Brain microvascular endothelial cell (primary cell): ENCODE data around the gene TUBGCP5.
"Not testable (repeated sequence)": the region's sequence is repeated elsewhere in the genome, so short reads cannot be mapped to it uniquely, and the experiment has no call there.

Source experiments
- DNase-seq: peaks from one replicate; pipeline ENCODE4 v3.0.0-alpha.2; 2020
- H3K27ac ChIP-seq: fragments of 250-450 bp; sonication (Bioruptor Pico); 2 replicates; pipeline ENCODE4 v1.5.1; 2020; ENCODE audit warnings: mild to moderate bottlenecking, moderate library complexity
- H3K27me3 ChIP-seq: fragments of 250-450 bp; sonication (Bioruptor Pico); replicated peaks from 2 replicates; pipeline ENCODE4 v1.5.1; 2020; ENCODE audit warnings: mild to moderate bottlenecking
- H3K36me3 ChIP-seq: fragments of 250-450 bp; sonication (Bioruptor Pico); replicated peaks from 2 replicates; pipeline ENCODE4 v1.5.1; 2020; ENCODE audit warnings: mild to moderate bottlenecking
- H3K4me3 ChIP-seq: 2 replicates; pipeline ENCODE4 v1.5.1; 2011; ENCODE audit warnings: low read depth, mild to moderate bottlenecking, control low read depth, low read length, moderate library complexity
- in situ Hi-C: cut with HindIII; loops from 2 replicates; pipeline ENCODE4 v1.10.0; 2017; ENCODE audit warnings: low sequenced_read_pairs, low pct_ligation_motif_present
- TF ChIP-seq, protein P1 (sequence below): IDR thresholded peaks from 2 replicates; pipeline ENCODE4 v1.5.1; 2011; ENCODE audit warnings: low read depth, mild to moderate bottlenecking, moderate library complexity, low read length, control low read depth, inconsistent platforms; ENCODE audit errors: missing control alignments

The TUBGCP5 gene

DNA sequence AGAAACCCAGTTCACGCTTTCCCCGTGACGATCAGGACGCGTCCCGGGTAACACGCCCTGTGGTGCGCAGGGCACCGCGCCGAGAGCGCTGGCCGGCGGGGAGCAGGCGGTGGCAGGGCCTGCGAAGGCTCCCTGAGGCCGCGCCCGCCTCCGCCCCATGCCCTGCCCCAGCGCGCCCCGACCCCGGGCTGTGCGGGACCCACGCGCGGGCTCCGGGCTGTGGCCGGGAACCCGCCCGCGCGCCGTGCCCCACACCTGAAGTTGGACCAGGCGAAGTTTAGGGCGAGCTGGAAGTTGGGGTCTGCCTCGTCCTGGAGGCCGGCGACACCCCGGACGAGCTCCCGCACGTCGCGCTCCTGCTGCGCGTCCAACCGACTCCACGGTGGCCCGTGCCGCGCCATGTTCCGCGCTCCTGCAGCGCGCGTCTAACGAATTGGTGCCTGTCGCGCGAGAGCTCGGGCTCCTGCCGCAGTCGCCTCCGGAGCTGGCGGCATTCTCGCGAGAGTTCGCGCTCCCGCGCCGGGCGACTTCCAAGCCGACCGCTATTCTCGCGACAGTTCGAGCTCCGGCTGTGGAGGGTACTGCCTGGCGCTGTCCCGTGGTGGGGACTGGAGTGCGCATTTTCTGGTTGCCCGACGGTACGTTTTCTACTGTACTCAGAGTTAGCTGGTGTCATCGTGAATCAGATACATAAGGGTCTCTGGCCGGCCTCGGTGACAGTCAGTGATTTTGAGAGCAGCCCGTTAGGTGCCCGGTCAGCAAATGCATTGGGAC is at the start of gene TUBGCP5:
Gene TUBGCP5 (minus strand): TSS at position 427 of the 774 bp plus-strand sequence. CDS start 26 bp downstream, at position 401.
- Histone ChIP-seq H3K27ac (peak within 1 kb of the TSS; percentile 82), H3K36me3 (peaks cover 10% of the 10 kb centered on the region), H3K27me3 (no peaks in the 10 kb centered on the region), H3K4me3 (peak within 1 kb of the TSS; percentile 78)
- TF ChIP-seq, protein P1, sequence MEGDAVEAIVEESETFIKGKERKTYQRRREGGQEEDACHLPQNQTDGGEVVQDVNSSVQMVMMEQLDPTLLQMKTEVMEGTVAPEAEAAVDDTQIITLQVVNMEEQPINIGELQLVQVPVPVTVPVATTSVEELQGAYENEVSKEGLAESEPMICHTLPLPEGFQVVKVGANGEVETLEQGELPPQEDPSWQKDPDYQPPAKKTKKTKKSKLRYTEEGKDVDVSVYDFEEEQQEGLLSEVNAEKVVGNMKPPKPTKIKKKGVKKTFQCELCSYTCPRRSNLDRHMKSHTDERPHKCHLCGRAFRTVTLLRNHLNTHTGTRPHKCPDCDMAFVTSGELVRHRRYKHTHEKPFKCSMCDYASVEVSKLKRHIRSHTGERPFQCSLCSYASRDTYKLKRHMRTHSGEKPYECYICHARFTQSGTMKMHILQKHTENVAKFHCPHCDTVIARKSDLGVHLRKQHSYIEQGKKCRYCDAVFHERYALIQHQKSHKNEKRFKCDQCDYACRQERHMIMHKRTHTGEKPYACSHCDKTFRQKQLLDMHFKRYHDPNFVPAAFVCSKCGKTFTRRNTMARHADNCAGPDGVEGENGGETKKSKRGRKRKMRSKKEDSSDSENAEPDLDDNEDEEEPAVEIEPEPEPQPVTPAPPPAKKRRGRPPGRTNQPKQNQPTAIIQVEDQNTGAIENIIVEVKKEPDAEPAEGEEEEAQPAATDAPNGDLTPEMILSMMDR = peak; percentile 56
- DNase-seq = peak; percentile 97
- in situ Hi-C loops = no loop called here

DNA sequence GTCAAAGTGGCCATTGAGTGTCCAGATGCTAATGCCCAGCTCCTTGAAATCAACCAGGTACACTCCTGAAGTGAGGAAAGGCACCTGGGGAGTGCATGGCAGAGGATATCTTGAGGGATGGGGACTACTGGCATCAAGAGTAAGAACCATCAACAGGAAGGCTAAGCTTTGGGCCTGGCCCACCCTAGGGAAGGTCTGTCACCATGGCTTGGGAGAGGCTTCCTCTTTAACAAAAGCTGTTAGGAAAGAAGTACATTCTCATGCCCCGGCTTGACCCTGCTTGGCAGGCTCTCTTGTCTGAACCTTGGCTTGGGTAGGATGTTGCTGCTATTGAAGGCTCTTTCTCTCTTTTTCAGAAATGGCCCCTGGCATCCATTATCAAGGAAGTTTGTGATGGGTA is 43.7 kb upstream of the TUBGCP5 start:
- Histone ChIP-seq H3K4me3 (no peak overlapping the region), H3K27me3 (no peaks in the 10 kb centered on the region), H3K36me3 (no peaks in the 10 kb centered on the region), H3K27ac (no peak overlapping the region)
- TF ChIP-seq, protein P1 = no peak
- in situ Hi-C loops = no loop called here
- no peak for DNase-seq

DNA sequence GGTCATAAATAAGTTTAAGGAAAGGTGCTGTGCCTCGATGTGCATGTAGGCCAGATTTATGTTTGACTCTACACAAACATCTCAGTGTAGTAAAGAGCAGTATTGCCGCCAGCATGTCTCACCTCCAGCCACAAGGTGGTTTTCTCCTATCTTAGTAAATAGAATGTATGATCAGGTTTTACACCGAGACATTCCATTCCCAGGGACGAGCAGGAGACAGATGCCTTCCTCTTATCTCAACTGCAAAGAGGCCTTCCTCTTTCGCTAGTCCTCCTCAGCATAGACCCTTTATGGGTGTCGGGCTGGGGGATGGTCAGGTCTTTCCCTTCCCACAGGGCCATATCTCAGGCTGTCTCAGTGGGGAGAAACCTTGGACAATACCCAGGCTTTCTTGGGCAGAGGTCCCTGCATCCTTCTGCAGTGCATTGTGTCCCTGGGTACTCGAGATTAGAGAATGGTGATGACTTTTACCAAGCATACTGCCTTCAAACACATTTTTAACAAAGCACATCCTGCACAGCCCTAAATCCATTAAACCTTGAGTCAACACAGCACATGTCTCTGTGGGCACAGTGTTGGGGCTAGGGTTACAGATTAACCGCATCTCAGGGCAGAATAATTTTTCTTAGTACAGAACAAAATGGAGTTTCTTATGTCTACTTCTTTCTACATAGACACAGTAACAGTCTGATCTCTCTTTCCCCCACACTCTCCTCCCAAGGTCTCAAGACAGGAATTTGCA is 42.8 kb upstream of the TUBGCP5 start:
- DNase-seq, in situ Hi-C loops, H3K36me3 ChIP-seq, H3K27ac ChIP-seq, H3K4me3 ChIP-seq, H3K27me3 ChIP-seq: not testable (repeated sequence)

DNA sequence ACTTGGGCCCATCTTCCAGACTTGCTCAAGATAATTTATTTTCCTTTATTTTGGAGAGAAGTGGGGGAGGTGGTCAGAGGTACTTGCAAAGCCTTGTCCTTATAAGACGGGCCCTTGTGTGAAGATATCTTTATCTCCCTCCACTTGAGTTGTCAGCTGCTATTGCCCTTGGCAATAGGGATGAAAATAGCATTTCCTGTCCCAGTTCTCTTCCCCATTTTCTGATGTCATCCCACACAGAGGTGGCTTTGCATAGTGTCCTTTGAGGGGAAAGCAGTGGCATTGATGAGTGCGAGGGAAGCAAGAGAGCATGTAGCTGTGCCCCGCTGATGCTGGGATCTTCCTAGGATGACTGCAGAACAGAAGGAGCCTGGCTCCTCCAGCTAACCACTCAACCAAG is 41.9 kb upstream of the TUBGCP5 start:
- Histone ChIP-seq H3K4me3 (no peak overlapping the region), H3K36me3 (no peaks in the 10 kb centered on the region), H3K27ac (no peak overlapping the region), H3K27me3 (no peaks in the 10 kb centered on the region)
- in situ Hi-C loops = no loop called here
- no peak for DNase-seq
- TF ChIP-seq, protein P1 = no peak

DNA sequence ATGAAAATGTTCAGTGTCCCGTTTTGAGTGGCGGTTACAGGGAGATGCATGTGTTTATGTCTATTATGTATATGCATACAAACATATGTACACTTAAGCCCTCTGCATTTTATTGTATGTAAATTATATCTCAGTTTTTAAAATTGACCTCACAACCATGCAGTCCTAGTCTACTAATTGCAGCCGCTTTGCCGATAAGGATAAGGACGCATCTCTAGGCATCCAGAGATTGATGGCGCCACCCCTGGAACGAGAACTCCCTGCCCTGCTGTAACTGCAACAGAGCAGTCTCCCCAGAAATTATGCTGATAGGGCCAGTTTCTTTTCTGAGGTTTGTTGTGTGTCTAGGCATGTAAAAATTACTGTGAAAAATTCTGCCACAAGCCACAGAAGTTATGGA is 40.4 kb upstream of the TUBGCP5 start:
- TF ChIP-seq, protein P1 = no peak
- Histone ChIP-seq H3K4me3 (no peak overlapping the region), H3K27ac (no peak overlapping the region), H3K36me3 (no peaks in the 10 kb centered on the region), H3K27me3 (no peaks in the 10 kb centered on the region)
- in situ Hi-C loops = no loop called here
- no peak for DNase-seq

DNA sequence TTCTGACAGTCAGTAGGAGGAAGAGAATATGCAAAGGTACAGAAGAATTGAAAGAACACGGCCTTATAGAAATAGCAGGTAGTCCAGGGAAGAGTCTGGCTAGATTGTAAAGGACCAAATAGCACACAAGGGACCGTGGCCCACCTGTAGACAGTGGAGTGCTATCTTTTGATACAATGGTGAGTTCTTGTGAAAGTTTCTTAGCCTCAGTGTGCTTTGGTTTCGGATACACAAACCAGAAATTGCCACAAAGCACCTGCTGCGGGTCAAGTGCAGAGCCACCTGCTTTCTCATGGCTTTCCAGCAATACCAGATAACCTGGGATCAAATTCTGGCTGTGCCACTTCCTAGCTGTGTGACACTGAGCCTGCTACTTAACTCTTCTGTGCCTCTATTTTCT is 36.6 kb upstream of the TUBGCP5 start:
- DNase-seq = no peak
- Histone ChIP-seq H3K36me3 (no peaks in the 10 kb centered on the region), H3K27ac (no peak overlapping the region), H3K4me3 (no peak overlapping the region), H3K27me3 (no peaks in the 10 kb centered on the region)
- TF ChIP-seq, protein P1 = no peak
- in situ Hi-C loops = no loop called here
